AG04449 (cell line): ENCODE measurements around the gene UFSP2.

Source experiments
- CTCF ChIA-PET: fragments of 350-600 bp; formaldehyde crosslinking; extraction: SDS; loops from one replicate; lab custom pipeline; 2021; ENCODE audit warnings: antibody characterized with exemption; lab: Yijun Ruan, JAX
- POLR2A ChIA-PET: fragments of 400-600, 350-600 bp; formaldehyde crosslinking; extraction: SDS; loops from one replicate; lab custom pipeline; 2020; ENCODE audit warnings: antibody characterized with exemption, inconsistent platforms; lab: Yijun Ruan, JAX
- DNase-seq: peaks from one replicate; pipeline ENCODE4 v3.0.0-alpha.2; 2010; ENCODE audit warnings: low read depth, low spot score
- H3K4me3 ChIP-seq: 2 replicates; pipeline ENCODE4 v1.5.1; 2011; ENCODE audit warnings: low read depth, mild to moderate bottlenecking, control low read depth, low read length
- CTCF ChIP-seq: IDR thresholded peaks from one replicate; pipeline ENCODE4 v1.5.1; 2011; ENCODE audit warnings: mild to moderate bottlenecking, moderate library complexity, low read length, control low read depth, inconsistent platforms; ENCODE audit not compliant: insufficient read depth; ENCODE audit errors: missing control alignments

UFSP2 gene, protein sequence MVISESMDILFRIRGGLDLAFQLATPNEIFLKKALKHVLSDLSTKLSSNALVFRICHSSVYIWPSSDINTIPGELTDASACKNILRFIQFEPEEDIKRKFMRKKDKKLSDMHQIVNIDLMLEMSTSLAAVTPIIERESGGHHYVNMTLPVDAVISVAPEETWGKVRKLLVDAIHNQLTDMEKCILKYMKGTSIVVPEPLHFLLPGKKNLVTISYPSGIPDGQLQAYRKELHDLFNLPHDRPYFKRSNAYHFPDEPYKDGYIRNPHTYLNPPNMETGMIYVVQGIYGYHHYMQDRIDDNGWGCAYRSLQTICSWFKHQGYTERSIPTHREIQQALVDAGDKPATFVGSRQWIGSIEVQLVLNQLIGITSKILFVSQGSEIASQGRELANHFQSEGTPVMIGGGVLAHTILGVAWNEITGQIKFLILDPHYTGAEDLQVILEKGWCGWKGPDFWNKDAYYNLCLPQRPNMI

DNA sequence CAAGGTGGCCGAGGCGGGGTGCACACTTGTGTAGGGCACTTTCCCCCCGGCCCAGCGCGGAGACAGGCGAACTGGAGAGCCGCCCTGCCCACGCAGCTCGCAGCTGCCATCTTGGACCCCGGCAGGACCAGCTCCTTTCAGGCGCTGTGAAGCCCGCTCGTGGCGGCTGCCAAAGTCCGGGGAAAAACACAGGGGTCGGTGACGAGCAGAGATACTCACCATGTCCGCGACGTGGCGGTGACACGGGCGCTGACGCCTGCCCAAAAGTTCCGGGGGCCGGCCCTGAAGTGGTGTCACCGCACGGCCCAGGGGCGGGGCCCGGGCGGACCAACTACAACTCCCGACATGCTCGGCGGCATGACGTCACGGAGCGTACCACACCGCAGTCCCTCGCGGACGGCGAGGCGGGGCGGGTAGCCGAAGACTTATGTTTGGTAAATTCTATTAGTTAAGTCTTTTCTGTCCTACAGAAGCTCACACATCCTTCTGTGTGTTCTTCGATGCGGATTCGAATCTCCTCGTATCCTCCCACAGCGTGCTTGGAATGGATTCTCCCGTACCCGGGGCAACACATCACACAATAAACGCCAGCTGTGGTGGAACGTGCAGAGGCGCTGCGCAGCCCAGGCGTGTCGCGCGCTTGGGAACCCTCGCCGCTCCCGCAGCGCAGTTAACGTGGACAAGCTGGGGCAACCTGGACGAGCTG lies at the start of gene UFSP2:
UFSP2 (minus strand) TSS at position 318 of the 706 bp plus-strand sequence; CDS start at position 222, 96 bp downstream.
- ChIA-PET POLR2A (no interaction called here), CTCF (interaction anchor here (0.9 to 5.5 kb wide), 9 partner anchors 11 to 701 kb away, joined by 3 to 32 read pairs (median 3); no protein-coding TSS in a partner anchor)
- peak; percentile 0 for TF ChIP-seq CTCF
- peak; percentile 51 for DNase-seq
- peak within 1 kb of the TSS; percentile 95 for H3K4me3 ChIP-seq

GRCh38 chr4:185473247-185473646 lies 47.5 kb upstream of the UFSP2 start:
- DNase-seq, result no peak
- POLR2A ChIA-PET, result no interaction called here
- TF ChIP-seq CTCF, result no peak
- CTCF ChIA-PET, result interaction anchor here (0.8 to 2.6 kb wide), 6 partner anchors 15 to 565 kb away, joined by 3 to 12 read pairs (median 4); partner anchors contain the start of gene SNX25
- H3K4me3 ChIP-seq, result no peak overlapping the region

DNA sequence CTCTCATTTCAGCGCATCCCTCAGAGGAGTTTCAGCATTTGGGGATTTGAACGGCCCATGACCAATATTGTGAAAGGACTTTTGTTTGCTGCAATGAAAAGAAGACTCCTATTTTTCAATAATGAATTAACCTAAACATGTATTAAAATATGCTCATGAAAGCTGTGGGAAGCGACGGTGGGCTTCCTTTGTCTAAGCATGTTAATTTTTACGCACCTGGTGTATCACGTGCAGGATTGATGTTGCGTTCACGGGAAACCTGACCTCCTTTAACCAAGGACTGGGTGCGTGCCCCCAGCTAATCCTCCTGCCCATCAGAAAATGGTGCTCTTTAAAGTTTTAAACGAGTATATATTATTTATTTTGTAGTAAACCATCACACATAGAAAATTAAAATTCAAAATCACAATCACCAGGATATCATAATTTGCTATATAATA lies 46.4 kb upstream of the UFSP2 start:
- DNase-seq, result no peak
- ChIA-PET CTCF (interaction anchor here (0.5 to 2.6 kb wide), 12 partner anchors 10 to 566 kb away, joined by 3 to 16 read pairs (median 3); no protein-coding TSS in a partner anchor), POLR2A (no interaction called here)
- TF ChIP-seq CTCF, result no peak
- H3K4me3 ChIP-seq, result peak overlapping the region; percentile 72

DNA sequence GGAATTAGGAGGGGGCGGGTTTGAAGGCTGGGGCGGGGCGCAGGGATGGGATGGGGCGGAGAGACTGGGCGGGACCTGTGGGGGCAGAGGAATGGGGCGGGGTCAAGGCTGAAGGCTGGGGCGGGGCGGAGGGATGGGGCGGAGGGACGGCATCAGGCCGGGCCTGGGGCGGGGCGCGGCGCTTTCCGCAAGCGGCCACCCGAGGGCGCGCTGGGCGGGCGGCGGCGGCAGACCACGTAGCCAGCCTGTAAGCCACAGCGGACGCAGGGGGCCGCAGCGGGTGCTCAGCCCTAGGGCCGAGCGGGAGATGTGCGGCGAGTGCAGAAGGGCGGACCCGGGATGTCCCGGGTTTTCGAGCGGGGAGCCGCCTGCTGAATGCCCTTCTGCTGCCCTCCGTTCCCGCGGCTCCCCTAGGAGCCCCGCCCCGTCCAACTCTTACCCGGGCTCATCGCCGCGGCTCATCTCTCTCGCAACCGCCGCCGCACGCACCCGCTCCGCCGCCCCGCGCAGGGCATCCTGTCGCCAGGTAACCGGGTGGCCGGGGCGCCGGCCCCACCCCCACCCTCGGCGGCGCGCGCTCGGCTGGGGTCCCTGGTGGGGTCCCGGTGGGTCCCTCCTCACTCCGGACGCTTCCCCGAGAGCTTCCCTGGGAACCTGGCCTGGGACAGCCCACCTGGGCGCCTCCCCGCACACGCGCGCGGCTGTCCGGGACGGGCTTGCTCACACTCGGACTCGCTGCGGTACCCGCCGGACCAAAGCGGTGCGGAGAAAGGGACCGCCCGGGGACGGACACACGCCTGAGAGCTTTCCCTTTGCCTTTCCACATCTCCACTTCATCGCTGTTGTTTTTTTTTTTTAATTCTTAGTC lies 45.7 kb upstream of the UFSP2 start, which contains the start of gene CCDC110:
CCDC110 (minus strand) TSS at position 499 of the 868 bp plus-strand sequence; CDS start at position 449, 50 bp downstream.
- ChIA-PET CTCF (interaction anchor here (0.9 to 2.6 kb wide), 10 partner anchors 11 to 566 kb away, joined by 3 to 16 read pairs (median 4); no protein-coding TSS in a partner anchor), POLR2A (no interaction called here)
- peak within 1 kb of the TSS; percentile 72 for H3K4me3 ChIP-seq
- peak; percentile 69 for TF ChIP-seq CTCF
- DNase-seq, result peak; percentile 64

DNA sequence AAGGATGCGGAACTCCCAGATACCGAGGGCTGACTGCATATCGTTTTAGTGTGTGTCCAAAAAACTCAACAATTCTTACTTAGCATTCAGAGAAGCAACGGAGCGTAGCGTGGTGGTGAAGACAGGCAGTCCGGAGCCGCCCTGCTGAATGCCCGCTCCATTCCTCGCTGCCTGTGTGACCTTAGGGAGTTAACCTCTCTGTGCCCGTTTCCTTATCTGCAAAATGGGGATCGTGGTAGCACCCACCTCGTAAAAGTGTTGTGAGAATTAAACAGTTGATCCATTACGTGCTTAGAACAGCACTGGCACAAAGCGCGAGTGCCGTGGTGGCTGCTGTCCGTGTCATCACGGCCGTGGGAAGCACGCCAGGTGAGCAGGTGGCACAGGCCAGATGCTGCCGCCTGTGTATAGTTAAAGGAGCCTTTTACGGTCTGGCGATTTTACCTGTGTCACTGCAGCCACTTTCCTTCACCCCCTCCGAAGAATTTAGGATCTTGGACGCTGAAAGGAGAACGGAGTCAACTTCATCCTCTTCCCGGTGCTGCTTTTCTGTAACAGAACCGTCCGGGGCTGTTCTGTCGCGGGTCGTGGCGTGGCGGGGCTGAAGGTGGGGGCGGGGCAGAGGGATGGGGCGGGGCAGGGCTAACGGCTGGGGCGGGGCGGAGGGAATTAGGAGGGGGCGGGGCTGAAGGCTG lies 44.9 kb upstream of the UFSP2 start:
- ChIA-PET CTCF (no interaction called here), POLR2A (no interaction called here)
- H3K4me3 ChIP-seq, result peak overlapping the region; percentile 69
- no peak for DNase-seq
- no peak for TF ChIP-seq CTCF
